ENCODE data around the gene LIMA1.
"Not testable (repeated sequence)": the region's sequence is repeated elsewhere in the genome, so short reads cannot be mapped to it uniquely, and the experiment has no call there.

The LIMA1 gene

GRCh38 chr12:50219001-50219400, 64.3 kb downstream of the LIMA1 start:
- not testable (repeated sequence) for DNase-seq (ENCODE audit: extremely low read depth in 1 of 2, low read depth in 1 of 2)

- DNase-seq (ENCODE audit: extremely low read depth in 1 of 2, low read depth in 1 of 2) = no peak
Measured at GRCh38 chr12:50218386-50218785, 64.9 kb downstream of the LIMA1 start.

- no peak for DNase-seq (ENCODE audit: extremely low read depth in 1 of 2, low read depth in 1 of 2)
Measured at GRCh38 chr12:50217202-50217601, 66.1 kb downstream of the LIMA1 start.

- DNase-seq (ENCODE audit: extremely low read depth in 1 of 2, low read depth in 1 of 2) = no peak
Measured at GRCh38 chr12:50215033-50215432, 68.3 kb downstream of the LIMA1 start.

- no peak for DNase-seq (ENCODE audit: extremely low read depth in 1 of 2, low read depth in 1 of 2)
Measured at GRCh38 chr12:50214018-50214417, 69.3 kb downstream of the LIMA1 start.

GRCh38 chr12:50213439-50213838, 69.9 kb downstream of the LIMA1 start:
- no peak for DNase-seq (ENCODE audit: extremely low read depth in 1 of 2, low read depth in 1 of 2)

GRCh38 chr12:50212071-50212467, 71.3 kb downstream of the LIMA1 start:
- no peak for DNase-seq (ENCODE audit: extremely low read depth in 1 of 2, low read depth in 1 of 2)

DNA sequence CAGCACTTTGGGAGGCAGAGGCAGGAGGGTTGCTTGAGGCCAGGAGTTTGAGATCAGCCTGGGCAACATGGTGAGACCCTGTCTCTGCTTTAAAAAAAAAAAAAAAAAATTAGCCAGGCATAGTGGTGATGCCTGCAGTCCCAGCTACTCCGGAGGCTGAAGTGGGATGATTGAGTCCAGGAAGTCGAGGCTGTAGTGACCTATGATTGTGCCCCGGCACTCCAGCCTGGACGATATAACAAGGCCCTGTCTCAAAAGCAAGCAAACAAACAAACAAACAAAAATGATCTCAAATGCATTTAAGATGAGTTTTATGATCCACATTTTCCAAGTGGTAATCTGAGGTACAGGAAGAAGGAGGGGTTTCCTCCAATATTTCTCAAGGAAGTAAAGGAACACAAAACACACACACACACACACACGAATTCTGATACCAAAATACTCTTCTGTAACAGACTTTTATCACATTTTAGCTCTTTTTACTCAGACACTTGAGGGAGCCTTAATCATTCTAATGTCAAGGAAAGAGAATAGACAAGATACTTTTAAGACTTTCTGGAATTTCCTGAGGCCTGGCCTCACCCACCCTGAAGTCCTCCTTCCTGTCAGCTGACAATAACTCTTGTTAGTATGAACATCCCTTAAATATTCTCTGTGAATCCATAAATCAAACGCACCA, 71.8 kb downstream of the LIMA1 start:
- DNase-seq (ENCODE audit: extremely low read depth in 1 of 2, low read depth in 1 of 2) = no peak

DNA sequence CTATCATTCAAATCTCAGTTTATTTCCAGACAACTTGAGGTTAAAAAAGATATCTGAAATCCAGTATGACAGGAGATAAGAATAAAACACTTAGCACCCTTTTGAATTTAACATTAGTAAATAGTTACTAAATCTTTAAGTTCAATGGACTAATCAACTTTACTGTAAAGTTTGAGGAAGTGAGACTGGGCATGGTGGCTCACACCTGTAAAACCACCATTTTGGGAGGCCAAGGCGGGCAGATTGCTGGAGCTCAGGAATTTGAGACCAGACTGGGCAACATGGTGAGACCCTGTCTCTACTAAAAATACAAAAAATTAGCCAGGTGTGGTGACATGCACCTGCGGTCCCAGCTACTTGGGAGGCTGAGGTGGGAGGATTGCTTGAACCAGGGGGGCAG, 75.9 kb downstream of the LIMA1 start:
- DNase-seq (ENCODE audit: extremely low read depth in 1 of 2, low read depth in 1 of 2) = no peak

DNA sequence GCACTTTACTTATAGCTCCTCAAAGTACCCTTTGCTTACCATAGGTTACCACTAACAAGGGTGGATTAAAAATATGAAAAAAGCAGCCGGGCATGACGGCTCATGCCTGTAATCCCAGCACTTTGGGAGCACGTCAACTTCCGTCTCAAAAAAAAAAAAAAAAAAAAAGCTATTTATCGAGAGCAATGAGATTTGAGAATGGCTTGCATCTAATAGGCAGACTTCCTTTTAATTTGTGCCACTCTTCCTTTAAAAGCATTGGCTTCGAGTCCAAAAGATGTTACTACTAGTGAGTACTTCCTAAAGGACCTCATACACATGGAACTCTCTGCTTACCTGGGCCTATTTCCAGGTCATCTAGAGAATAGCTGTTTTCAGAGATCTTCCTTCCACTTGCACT, 77.7 kb downstream of the LIMA1 start:
- DNase-seq (ENCODE audit: extremely low read depth in 1 of 2, low read depth in 1 of 2) = no peak

DNA sequence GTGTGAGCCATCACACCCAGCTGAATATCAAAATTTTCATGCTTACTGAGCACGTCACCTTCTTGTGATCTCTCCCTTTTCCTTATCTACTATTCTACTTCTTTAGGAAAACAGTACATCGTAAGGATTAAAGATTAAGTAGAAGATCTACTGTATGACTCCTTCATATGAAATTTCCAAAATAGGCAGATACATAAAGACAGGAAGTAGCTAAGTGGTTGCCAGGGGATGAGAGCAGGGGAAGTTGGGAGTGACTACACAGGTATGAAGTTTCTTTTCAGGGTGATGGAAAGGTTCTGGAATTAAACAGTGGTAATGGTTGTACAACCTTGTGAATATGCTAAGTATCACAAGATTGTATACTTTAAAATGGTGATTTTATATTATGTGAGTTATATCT, 79.6 kb downstream of the LIMA1 start:
- no peak for DNase-seq (ENCODE audit: extremely low read depth in 1 of 2, low read depth in 1 of 2)

- no peak for DNase-seq (ENCODE audit: extremely low read depth in 1 of 2, low read depth in 1 of 2)
Measured at GRCh38 chr12:50201987-50202521, 81.3 kb downstream of the LIMA1 start.

- DNase-seq (ENCODE audit: extremely low read depth in 1 of 2, low read depth in 1 of 2) = no peak
Measured at GRCh38 chr12:50200552-50201273, 82.6 kb downstream of the LIMA1 start.

- no peak for DNase-seq (ENCODE audit: extremely low read depth in 1 of 2, low read depth in 1 of 2)
Measured at GRCh38 chr12:50198829-50199228, 84.5 kb downstream of the LIMA1 start.

DNA sequence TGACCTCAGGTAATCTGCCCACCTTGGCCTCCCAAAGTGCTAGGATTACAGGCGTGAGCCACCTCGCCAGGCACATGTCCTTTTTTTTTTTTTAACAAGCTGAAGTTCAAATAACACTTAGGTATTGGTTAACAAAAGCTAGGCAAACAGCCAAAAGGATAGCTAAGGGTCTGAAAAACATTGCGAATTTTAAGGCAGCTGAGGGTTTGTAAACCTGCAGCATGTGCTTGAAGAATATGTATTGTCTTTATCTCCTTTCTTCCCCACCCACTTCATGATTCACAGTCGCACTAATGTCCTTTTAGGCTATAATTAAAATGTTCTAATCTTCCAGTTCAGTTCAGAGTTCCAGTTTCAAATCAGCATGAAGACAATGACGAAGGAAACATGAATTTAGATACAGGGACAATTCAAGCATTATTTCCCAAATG, 86.0 kb downstream of the LIMA1 start:
- DNase-seq (ENCODE audit: extremely low read depth in 1 of 2, low read depth in 1 of 2) = no peak

DNA sequence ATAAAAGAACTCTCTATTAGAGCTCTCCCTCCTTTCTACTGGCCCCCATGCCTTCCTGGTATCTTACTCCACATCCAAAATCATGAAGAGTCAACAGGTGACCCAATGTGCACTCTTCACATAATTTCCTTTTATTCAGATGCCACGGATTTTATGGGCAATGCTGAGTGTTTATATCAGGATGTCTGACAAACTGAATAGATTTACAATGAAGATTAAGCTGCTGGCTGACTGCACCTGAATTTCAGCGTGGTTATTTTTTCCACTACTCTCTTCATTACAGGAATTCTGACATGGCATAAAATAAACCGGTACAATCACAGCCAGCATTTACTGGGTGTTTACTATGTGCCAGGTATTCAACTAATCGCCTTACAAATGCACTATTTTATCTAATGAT, 86.8 kb downstream of the LIMA1 start:
- DNase-seq (ENCODE audit: extremely low read depth in 1 of 2, low read depth in 1 of 2) = no peak

GRCh38 chr12:50195832-50196231, 87.5 kb downstream of the LIMA1 start:
- no peak for DNase-seq (ENCODE audit: extremely low read depth in 1 of 2, low read depth in 1 of 2)

- no peak for DNase-seq (ENCODE audit: extremely low read depth in 1 of 2, low read depth in 1 of 2)
Measured at GRCh38 chr12:50192908-50193307, 90.4 kb downstream of the LIMA1 start.

- no peak for DNase-seq (ENCODE audit: extremely low read depth in 1 of 2, low read depth in 1 of 2)
Measured at GRCh38 chr12:50192236-50192635, 91.1 kb downstream of the LIMA1 start.

GRCh38 chr12:50190859-50191258, 92.5 kb downstream of the LIMA1 start:
- no peak for DNase-seq (ENCODE audit: extremely low read depth in 1 of 2, low read depth in 1 of 2)

DNA sequence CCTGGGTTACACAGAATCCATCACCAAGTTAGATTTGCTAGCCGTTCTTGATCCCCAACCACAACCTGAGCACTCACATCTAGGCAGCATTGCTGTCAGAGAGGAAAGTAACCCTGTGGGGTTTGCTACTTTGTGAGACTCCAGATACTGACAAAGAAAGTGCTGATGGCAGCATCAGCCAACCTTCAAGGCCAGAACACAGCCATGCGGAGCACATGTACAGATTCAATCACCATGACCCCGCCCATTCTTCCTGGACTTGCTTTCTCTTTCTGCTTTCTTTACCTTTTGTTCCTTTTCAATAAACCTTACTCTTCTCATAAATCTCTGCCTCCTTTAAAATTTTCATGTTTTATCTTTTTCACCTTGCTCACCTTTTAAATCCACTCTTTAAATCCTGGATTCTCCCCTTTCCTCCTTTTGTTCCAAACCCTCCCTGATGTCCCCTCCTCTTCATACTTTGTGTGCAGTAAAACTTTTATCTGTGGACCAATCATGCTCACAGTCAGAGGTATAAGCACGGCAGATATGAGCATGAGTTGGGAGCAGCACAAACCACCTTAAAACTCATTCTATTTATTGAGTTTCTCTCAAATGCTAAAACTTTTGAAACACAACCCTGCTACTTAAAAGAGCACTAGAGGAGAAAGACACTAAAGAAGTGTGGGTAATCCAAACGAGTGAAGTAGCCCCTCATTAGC, 94.3 kb downstream of the LIMA1 start:
- DNase-seq (ENCODE audit: extremely low read depth in 1 of 2, low read depth in 1 of 2) = no peak
